MM.1S (cell line): Measurements from ENCODE around the gene PACRG.

Experiments used
- DNase-seq: peaks from one replicate; pipeline ENCODE4 v3.0.0-alpha.2; 2015
- H2AFZ ChIP-seq: fragments of 300-600 bp; sonication (generic); 2 replicates; pipeline ENCODE4 v1.6.0; 2016; ENCODE audit warnings: antibody characterized with exemption, low read length
- H3F3A ChIP-seq: fragments of 300-600 bp; sonication (generic); 2 replicates; pipeline ENCODE4 v1.6.1; 2016; ENCODE audit warnings: mild to moderate bottlenecking, antibody characterized with exemption, low read length, moderate library complexity, mixed read lengths; ENCODE audit not compliant: insufficient read depth
- H3K27ac ChIP-seq: fragments of 300-600 bp; sonication (generic); 2 replicates; pipeline ENCODE4 v1.5.1; 2016; ENCODE audit warnings: mild to moderate bottlenecking, low read length
- H3K27me3 ChIP-seq: fragments of 300-600 bp; sonication (generic); replicated peaks from 2 replicates; pipeline ENCODE4 v1.6.0; 2016; ENCODE audit warnings: low read length; ENCODE audit not compliant: insufficient read depth
- H3K36me3 ChIP-seq: fragments of 300-600 bp; sonication (generic); replicated peaks from 2 replicates; pipeline ENCODE4 v1.6.1; 2016; ENCODE audit warnings: mild to moderate bottlenecking, low read length, mixed read lengths; ENCODE audit not compliant: insufficient read depth
- H3K4me1 ChIP-seq: fragments of 300-600 bp; sonication (generic); 2 replicates; pipeline ENCODE4 v1.6.1; 2016; ENCODE audit warnings: low read length, mixed read lengths
- H3K4me2 ChIP-seq: fragments of 300-600 bp; sonication (generic); 2 replicates; pipeline ENCODE4 v1.6.0; 2016; ENCODE audit warnings: low read depth, low read length
- H3K4me3 ChIP-seq: fragments of 300-600 bp; sonication (generic); 2 replicates; pipeline ENCODE4 v1.5.1; 2016; ENCODE audit warnings: low read length, mixed read lengths
- H3K79me2 ChIP-seq: fragments of 300-600 bp; sonication (generic); 2 replicates; pipeline ENCODE4 v1.6.1; 2016; ENCODE audit warnings: mixed run types, low read length, mixed read lengths
- H3K9ac ChIP-seq: fragments of 300-600 bp; sonication (generic); 2 replicates; pipeline ENCODE4 v1.6.1; 2016; ENCODE audit warnings: low read length, mixed read lengths
- H3K9me2 ChIP-seq: fragments of 300-600 bp; sonication (generic); replicated peaks from 2 replicates; pipeline ENCODE4 v1.6.1; 2016; ENCODE audit warnings: mild to moderate bottlenecking, low read length, mixed read lengths; ENCODE audit not compliant: insufficient read depth
- H3K9me3 ChIP-seq: fragments of 300-600 bp; sonication (generic); replicated peaks from 2 replicates; pipeline ENCODE4 v1.6.1; 2016; ENCODE audit warnings: mild to moderate bottlenecking, low read length, mixed read lengths; ENCODE audit not compliant: insufficient read depth
- H4K20me1 ChIP-seq: fragments of 300-600 bp; sonication (generic); 2 replicates; pipeline ENCODE4 v1.6.1; 2016; ENCODE audit warnings: mild to moderate bottlenecking, low read length, moderate library complexity, mixed read lengths; ENCODE audit not compliant: insufficient read depth
- CTCF ChIP-seq: fragments of 300-600 bp; sonication (generic); IDR thresholded peaks from 2 replicates; pipeline ENCODE4 v1.5.1; 2016; ENCODE audit warnings: antibody characterized with exemption, low read length, mixed read lengths
- EZH2 ChIP-seq: fragments of 300-600 bp; sonication (generic); optimal IDR thresholded peaks from 2 replicates; pipeline ENCODE3; 2017; ENCODE audit warnings: low read depth, mild to moderate bottlenecking, antibody characterized with exemption, low read length, mixed read lengths
- EZH2phosphoT487 ChIP-seq: fragments of 300-600 bp; sonication (generic); IDR thresholded peaks from 2 replicates; pipeline ENCODE4 v1.6.1; 2018; ENCODE audit warnings: antibody characterized with exemption, low read length

Gene PACRG

GRCh38 chr6:163193326-163193725 lies 465.6 kb downstream of the PACRG start:
- no peak overlapping the region for H3K9ac ChIP-seq
- no peaks in the 10 kb centered on the region for H3K9me3 ChIP-seq
- H3K79me2 ChIP-seq, result no peaks in the 10 kb centered on the region
- no peaks in the 10 kb centered on the region for H3K27me3 ChIP-seq
- no peak overlapping the region for H2AFZ ChIP-seq
- TF ChIP-seq EZH2, result no peak
- TF ChIP-seq CTCF, result no peak
- TF ChIP-seq EZH2phosphoT487, result no peak
- no peak for DNase-seq
- no peaks in the 10 kb centered on the region for H3F3A ChIP-seq
- H3K4me3 ChIP-seq, result no peak overlapping the region
- no peaks in the 10 kb centered on the region for H3K4me1 ChIP-seq
- H3K36me3 ChIP-seq, result no peaks in the 10 kb centered on the region
- no peak overlapping the region for H3K4me2 ChIP-seq
- H3K9me2 ChIP-seq, result no peaks in the 10 kb centered on the region
- no peaks in the 10 kb centered on the region for H4K20me1 ChIP-seq
- H3K27ac ChIP-seq, result no peak overlapping the region

- Histone ChIP-seq H3K36me3 (no peaks in the 10 kb centered on the region), H3K9me2 (no peaks in the 10 kb centered on the region), H3K9ac (no peak overlapping the region), H3K4me1 (no peaks in the 10 kb centered on the region), H2AFZ (no peak overlapping the region), H3K4me2 (no peak overlapping the region), H3K9me3 (no peaks in the 10 kb centered on the region), H3K79me2 (no peaks in the 10 kb centered on the region), H3K4me3 (no peak overlapping the region), H4K20me1 (no peaks in the 10 kb centered on the region), H3K27me3 (no peaks in the 10 kb centered on the region), H3F3A (no peaks in the 10 kb centered on the region), H3K27ac (no peak overlapping the region)
- no peak for TF ChIP-seq CTCF
- DNase-seq, result no peak
These were observed 468.2 kb downstream of the PACRG start for GRCh38 chr6:163195721-163196691.

GRCh38 chr6:163197839-163198238 lies 470.1 kb downstream of the PACRG start:
- Histone ChIP-seq H3F3A (no peaks in the 10 kb centered on the region), H3K4me2 (no peak overlapping the region), H3K9me2 (no peaks in the 10 kb centered on the region), H3K9me3 (no peaks in the 10 kb centered on the region), H2AFZ (no peak overlapping the region), H3K27me3 (no peaks in the 10 kb centered on the region), H3K27ac (no peak overlapping the region), H3K4me3 (no peak overlapping the region), H4K20me1 (no peaks in the 10 kb centered on the region), H3K36me3 (no peaks in the 10 kb centered on the region), H3K9ac (no peak overlapping the region), H3K79me2 (no peaks in the 10 kb centered on the region), H3K4me1 (no peaks in the 10 kb centered on the region)
- TF ChIP-seq EZH2, result no peak
- no peak for TF ChIP-seq EZH2phosphoT487
- no peak for TF ChIP-seq CTCF
- no peak for DNase-seq
